Embryonic facial prominence (tissue), 1 donor: ENCODE results near the gene ALDH5A1.
"Not testable (repeated sequence)": the region's sequence is repeated elsewhere in the genome, so short reads cannot be mapped to it uniquely, and the experiment has no call there.

Experiments
- DNase-seq: peaks from one replicate; pipeline ENCODE4 v3.0.0-alpha.2; 2016; ENCODE audit errors: extremely low spot score

Gene ALDH5A1

DNA sequence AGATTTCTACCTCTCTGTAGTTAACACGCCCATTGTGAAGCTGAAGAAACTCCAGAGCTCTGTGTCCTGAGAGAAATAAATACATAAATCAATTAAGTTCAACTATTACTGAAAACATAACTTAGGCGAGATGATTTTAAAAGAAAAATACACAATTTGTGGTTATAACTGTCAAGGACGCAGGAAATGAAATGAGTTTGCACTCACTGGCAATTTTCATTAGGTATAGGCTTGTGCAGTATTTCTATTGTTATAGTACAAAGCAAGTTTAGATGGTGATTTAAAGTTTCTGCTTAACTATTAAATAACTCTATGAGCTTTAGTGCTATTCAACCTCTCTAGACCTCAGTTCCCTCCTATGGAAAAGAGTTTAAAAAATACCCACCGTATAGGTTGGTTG, 8.7 kb upstream of the ALDH5A1 start:
- no peak for DNase-seq

DNA sequence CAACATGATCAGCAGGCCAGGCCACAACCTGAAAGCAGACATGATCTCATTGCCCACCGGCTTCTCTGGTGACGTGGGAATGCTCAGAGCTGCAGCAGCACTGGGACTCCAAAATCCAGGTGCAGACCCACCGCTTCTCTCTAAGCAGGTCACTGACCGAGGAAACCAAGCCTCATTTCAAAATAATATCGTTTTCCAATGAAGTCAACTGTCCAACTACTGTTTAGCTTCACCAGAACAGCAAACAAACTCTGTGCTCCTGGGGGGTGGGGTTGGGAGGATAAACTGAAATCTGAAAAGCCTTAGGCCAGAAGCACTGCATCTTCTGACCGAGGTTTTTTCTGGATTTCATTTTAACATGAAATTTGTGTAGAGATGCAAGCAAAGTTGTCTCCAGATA, 5.3 kb upstream of the ALDH5A1 start, which contains the start of gene GPLD1:
TSS of gene GPLD1 (minus strand) at position 109 of the 400 bp plus-strand sequence. CDS start at position 42, 67 bp downstream.
- DNase-seq = no peak

GRCh38 chr6:24489881-24490280, 4.9 kb upstream of the ALDH5A1 start:
- DNase-seq = no peak

GRCh38 chr6:24490948-24491347, 3.8 kb upstream of the ALDH5A1 start:
- no peak for DNase-seq

- no peak for DNase-seq
Measured at GRCh38 chr6:24492475-24492874, 2.3 kb upstream of the ALDH5A1 start.

DNA sequence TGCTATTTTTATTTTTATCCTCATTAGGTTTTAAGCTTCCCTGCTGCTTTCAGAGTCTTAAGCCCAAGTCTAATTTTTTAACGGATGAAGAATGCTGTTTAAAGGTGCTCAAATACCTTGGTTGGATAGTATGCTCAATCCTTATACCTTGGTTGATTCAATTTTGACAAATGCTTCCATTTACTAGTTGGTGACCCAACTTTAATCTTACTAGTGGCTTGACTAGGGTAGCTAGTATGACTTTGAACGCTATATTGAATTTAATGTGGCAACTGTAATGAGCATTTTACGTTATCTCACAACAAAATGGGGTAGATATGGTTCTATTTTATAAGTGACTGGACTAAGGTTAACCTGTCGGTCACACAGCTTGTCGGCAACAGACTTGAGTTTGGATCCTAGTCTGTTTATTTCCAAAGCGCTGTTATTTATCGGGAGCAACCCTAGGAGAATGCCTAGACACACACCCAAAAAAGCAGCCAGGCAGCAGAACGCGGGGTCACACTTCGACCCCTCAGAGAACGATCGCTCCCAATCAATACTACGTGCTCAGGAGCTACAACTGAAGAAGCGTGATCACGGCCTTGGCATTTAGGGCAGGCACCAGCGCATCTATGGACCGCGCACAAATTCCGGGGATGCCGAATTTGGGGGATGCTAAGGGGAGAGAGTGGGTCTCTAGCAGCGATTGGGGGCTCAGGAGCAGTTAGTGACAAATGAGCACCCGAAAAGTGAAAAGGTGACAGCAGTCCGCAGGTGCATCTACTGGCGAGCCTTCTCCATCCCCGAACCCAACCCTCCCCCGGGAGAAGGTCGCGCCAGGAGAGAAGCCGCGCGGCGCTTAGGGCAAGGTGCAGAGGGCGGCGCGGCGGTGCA, 586 bp upstream of the ALDH5A1 start:
- DNase-seq = no peak

- DNase-seq = no peak
Measured at GRCh38 chr6:24497254-24497970, 2.6 kb downstream of the ALDH5A1 start.

- no peak for DNase-seq
Measured at GRCh38 chr6:24500683-24501082, 5.9 kb downstream of the ALDH5A1 start.

DNA sequence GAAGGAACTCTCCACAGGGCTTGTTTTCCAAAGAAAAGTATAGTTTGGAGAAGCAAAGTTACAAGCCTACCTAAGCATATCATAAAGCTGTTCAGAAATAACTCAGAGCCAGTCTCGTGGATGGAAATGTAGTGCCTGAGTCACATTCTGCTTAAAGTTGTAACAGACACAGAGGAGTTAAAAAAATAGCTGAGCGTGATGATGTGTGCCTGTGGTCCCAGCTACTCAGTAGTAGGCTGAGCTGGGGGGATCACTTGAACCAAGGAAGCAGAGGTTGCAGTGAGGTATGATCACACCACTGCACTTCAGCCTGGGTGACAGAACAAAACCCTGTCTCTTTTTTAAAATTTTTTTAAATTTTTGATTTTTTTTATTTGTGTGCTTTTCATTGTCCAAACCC, 6.6 kb downstream of the ALDH5A1 start:
- DNase-seq = no peak

GRCh38 chr6:24501914-24502313, 7.1 kb downstream of the ALDH5A1 start:
- no peak for DNase-seq

GRCh38 chr6:24504287-24504648, 9.5 kb downstream of the ALDH5A1 start:
- DNase-seq = no peak

DNA sequence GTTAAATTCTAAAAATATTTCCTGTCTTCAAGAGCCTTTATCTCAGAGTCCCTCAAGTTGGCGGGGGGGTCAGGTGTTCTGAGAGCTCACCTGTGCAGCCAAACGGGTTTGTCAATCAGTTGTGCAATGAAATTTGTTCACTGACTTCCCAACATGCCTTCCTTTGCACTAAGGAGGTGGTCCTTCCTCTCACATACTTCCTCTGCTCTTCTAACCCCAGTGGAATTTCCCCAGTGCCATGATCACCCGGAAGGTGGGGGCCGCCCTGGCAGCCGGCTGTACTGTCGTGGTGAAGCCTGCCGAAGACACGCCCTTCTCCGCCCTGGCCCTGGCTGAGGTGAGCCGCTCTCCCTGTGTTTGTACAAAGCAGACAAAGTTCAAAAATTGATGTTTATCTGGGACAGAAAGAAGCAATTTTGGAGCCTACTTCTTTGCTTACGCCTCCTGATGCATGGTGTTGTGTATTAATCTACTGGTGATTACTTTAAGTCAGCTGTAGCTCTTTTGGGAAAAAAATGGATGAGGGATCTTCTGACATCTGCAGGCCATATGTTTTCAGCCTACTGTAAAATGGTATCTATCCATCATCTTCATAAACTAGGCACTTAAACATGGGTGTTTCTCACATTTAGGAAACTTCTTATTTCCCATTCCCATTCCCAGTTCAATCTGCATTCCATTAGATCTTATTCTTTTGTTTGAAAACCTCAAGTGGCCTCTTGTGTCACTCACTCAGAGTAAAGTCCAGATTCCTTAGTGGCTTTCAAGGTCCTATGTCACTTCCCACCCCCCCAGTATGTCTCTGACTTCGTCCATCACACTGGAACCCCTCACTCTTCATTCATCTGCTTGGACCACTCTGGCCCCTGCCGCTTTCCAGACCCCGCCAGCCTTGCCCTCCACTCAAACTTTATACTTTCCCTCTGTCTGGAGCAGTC, 10.1 kb downstream of the ALDH5A1 start:
- DNase-seq = no peak

GRCh38 chr6:24506814-24507520, 12.2 kb downstream of the ALDH5A1 start:
- no peak for DNase-seq

DNA sequence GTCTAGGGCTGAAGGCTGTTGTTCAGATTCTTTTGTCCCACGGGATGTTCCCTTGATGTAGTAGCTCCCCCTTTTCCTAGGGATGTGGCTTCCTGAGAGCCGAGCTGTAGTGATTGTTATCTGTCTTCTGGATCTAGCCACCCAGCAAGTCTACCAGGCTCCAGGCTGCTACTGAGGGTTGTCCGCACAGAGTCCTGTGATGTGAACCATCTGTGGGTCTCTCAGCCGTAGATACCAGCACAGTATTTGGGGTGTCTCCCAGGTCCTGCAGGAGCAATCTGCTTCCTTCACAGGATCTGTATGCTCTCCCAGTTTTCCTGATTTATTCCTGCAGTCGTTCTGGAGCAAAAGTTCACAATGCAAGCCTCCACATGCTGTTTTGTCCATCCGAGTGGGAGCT, 17.2 kb downstream of the ALDH5A1 start:
- not testable (repeated sequence) for DNase-seq

DNA sequence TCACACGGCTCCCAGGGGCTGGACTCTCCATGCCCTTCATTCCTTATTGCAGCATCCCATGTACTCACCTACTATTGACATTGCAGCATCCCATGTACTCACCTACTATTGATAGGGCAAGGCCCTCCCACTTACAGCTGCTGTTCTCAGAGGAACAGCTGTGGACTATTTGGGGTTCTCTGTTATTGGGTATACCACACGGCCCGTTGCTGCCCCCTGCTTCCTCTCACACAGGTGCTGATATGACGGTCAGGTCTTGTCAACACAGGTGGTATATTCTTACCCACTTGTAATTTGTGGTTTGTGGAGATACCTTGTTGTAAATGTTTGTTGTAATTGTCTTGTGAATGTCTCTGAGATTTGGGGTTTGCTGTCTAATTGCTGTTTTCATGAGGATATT, 18.8 kb downstream of the ALDH5A1 start:
- no peak for DNase-seq

GRCh38 chr6:24517659-24518543, 23.1 kb downstream of the ALDH5A1 start:
- no peak for DNase-seq

- no peak for DNase-seq
Measured at GRCh38 chr6:24520929-24521546, 26.3 kb downstream of the ALDH5A1 start.

DNA sequence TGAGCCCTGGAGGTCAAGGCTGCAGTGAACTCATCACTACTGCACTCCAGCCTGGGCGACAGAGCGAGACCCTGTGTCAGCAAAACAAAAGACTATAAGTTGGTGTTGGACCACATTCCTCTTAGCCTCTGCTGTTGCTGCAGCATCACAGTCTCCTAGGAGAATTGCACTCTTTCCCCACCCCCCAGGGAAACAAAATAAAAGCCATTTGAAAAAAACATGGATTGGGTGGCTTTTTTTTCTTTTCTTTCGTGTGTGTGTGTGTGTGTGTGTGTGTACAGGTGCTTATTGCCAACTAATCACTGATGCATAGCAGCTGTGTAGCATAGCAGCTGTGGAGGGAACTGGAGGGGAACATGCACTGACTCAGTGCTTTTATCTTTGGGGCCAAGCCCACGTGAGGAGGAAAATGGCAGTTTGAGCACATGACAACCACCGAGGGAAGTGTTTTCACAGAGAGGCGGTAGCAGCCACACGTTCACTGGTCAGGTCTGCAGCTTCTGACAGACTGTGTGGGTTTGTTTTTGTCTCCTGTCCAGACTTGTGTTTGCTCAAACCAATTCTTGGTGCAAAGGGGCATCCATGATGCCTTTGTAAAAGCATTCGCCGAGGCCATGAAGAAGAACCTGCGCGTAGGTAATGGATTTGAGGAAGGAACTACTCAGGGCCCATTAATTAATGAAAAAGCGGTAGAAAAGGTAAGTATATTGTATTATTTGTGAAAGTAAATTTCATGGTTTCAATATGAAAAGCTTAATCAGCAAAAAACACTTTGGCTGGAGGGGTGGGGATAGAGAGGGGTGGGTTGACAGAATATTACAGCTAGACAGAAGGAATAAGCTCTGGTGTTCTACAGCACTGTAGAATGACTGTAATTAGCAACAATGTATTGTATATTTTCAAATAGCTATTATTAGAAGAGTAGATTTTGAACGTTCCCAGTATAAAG, 27.7 kb downstream of the ALDH5A1 start:
- no peak for DNase-seq

GRCh38 chr6:24524329-24524728, 29.6 kb downstream of the ALDH5A1 start:
- DNase-seq = no peak
